ENCODE results near the gene LGALS3BP.

- no peak for TF ChIP-seq CTCF (conservative IDR thresholded peaks at IDR 0.05)
- no peak for TF ChIP-seq ZFX (IDR thresholded peaks at IDR 0.05)
These were observed 7.8 kb downstream of the LGALS3BP start for GRCh38 chr17:78971756-78972506.
